ENCODE results near the gene AP4E1.

DNA sequence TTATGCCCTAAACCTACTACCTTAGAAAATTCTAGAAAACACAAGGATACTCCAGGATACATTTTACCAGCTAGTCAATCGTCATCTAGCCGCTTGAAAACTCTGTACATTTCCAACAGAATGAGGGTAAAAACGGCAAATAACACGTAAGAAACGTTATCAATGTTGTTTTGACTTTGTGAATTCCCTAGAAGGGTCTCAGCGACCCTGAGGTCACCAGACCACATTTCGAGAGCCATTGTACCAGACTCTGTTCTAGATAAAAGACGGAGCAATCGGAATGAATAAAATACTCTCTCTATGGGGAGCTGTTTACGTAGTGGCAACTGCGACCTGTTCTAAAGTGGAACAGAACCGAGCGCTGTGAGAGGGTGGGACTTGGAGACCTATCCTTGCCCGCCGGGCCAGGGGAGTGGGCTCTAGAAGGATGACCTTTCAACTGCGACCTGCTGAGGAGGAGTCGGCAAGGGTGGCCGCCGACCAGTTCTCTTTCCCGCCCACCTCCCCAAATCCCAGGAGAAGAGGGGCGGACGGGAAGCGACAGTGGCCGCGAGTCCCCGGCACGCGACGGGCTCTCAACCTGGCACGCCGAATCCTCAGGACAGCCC, 778 bp upstream of the AP4E1 start:
- TF ChIP-seq SUZ12 (IDR thresholded peaks at IDR 0.05; ENCODE audit: extremely low read depth, insufficient read depth, insufficient read length) (no peak), YY1 (IDR thresholded peaks at IDR 0.05; ENCODE audit: insufficient read depth, insufficient read length) (no peak), ZNF274 (IDR thresholded peaks at IDR 0.05; ENCODE audit: low read depth, low read length) (no peak)
